IPS-18a (cell line): ENCODE measurements around the gene PAFAH2.

Experiments used
- H3K27ac ChIP-seq: one replicate; pipeline ENCODE4 v1.5.1; 2013; ENCODE audit warnings: low read length
- H3K27me3 ChIP-seq: one replicate; pipeline ENCODE4 v1.6.1; 2013; ENCODE audit warnings: mild to moderate bottlenecking, low read length; ENCODE audit not compliant: control insufficient read depth, insufficient read depth
- H3K36me3 ChIP-seq: one replicate; pipeline ENCODE4 v1.6.1; 2013; ENCODE audit warnings: low read depth, low read length; ENCODE audit not compliant: control insufficient read depth
- H3K4me1 ChIP-seq: one replicate; pipeline ENCODE4 v1.6.1; 2013; ENCODE audit warnings: low read depth, low read length; ENCODE audit not compliant: control insufficient read depth
- H3K4me3 ChIP-seq: one replicate; pipeline ENCODE4 v1.5.1; 2013; ENCODE audit warnings: low read length
- H3K9ac ChIP-seq: one replicate; pipeline ENCODE4 v1.6.1; 2013; ENCODE audit warnings: mild to moderate bottlenecking, low read length, moderate library complexity
- H3K9me3 ChIP-seq: one replicate; pipeline ENCODE4 v1.6.1; 2013; ENCODE audit warnings: low read depth, low read length; ENCODE audit not compliant: control insufficient read depth

Gene PAFAH2

DNA sequence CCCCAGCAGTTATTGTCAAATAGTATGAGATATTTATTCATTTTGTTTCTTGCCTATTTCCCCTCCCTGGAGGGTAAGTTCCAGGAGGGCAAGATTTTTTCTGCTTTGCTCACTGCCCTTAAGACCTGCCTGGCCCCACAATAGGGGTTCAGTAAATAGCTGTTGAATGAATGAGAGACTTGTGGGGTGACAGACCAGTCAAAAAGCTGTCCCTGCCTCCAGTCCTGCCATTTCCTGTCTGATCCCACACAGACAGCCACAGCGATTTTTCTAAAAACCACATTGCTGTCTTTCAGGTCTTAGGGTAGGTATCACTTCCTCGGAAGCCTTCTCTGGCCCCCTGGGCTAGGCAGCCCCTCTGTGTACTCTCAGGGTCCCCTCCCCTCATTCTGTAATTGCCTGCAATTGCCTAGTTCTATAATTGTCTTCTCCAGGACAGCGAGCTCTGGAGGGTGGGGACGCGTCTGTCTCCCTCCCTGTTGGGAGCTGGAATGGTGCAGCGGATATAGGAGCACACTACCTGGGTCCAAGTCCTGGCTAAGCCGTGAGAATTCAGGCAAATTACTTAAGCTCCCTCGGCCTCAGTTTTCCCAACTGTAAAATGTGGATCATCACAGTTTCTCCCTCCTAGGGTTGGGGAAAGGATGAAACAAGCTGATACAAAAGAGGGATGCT is 21.9 kb upstream of the PAFAH2 start:
- Histone ChIP-seq H3K4me3 (no peak overlapping the region), H3K4me1 (no peaks in the 10 kb centered on the region), H3K9ac (no peak overlapping the region), H3K27me3 (no peaks in the 10 kb centered on the region), H3K9me3 (no peaks in the 10 kb centered on the region), H3K36me3 (no peaks in the 10 kb centered on the region), H3K27ac (no peak overlapping the region)

DNA sequence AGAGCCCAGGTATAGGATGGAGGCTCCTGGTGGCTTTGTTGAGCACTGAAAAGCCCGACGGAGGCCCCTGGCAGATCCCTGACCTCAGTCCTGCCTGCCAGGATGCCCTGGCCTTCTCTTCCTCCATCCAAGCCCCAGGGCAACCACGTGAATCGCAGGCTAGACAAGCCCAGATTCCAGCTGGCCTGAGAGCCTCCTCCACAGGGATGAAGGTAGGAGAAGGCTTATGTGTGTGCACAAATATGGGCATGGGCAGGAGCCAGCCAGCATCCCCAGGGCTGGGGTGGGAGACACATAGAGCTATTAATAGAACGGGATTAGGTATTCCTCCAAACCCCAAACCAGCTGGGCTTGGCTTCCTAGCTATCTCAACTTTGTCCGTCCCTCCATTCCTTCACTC is 19.7 kb upstream of the PAFAH2 start:
- Histone ChIP-seq H3K27ac (no peak overlapping the region), H3K9me3 (no peaks in the 10 kb centered on the region), H3K27me3 (no peaks in the 10 kb centered on the region), H3K4me1 (no peaks in the 10 kb centered on the region), H3K36me3 (no peaks in the 10 kb centered on the region), H3K4me3 (no peak overlapping the region), H3K9ac (no peak overlapping the region)

DNA sequence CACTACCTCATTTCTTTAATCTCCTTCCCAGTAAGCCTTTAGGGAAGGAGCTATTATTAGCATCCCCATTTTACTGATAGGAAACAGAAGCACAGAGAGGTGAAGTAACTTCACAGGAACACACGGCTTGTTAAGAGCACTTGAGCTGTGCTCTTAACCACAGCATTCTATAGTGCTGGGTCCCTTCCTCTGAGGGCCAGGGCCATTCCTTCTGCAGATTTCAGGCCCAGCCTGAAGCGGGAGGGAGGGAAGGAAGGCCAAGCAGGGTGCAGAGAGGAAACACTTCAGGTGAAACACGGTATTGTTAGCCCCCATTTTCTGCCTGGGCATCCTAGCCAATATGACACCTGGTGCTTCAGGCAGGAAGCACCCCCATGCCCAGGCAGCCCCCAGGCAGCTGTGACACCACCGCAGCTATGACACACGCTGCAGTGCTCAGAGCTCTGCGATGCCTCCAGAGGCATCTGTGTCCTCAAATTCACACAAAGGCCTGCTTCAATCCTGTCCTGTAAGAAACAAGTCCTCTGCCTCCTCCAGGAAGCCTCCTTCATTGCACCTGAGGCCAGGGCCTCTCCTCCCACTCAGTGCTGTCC is 19.2 kb upstream of the PAFAH2 start:
- H3K9me3 ChIP-seq = no peaks in the 10 kb centered on the region
- H3K36me3 ChIP-seq = no peaks in the 10 kb centered on the region
- no peak overlapping the region for H3K27ac ChIP-seq
- no peaks in the 10 kb centered on the region for H3K4me1 ChIP-seq
- H3K27me3 ChIP-seq = no peaks in the 10 kb centered on the region
- H3K9ac ChIP-seq = no peak overlapping the region
- H3K4me3 ChIP-seq = no peak overlapping the region

DNA sequence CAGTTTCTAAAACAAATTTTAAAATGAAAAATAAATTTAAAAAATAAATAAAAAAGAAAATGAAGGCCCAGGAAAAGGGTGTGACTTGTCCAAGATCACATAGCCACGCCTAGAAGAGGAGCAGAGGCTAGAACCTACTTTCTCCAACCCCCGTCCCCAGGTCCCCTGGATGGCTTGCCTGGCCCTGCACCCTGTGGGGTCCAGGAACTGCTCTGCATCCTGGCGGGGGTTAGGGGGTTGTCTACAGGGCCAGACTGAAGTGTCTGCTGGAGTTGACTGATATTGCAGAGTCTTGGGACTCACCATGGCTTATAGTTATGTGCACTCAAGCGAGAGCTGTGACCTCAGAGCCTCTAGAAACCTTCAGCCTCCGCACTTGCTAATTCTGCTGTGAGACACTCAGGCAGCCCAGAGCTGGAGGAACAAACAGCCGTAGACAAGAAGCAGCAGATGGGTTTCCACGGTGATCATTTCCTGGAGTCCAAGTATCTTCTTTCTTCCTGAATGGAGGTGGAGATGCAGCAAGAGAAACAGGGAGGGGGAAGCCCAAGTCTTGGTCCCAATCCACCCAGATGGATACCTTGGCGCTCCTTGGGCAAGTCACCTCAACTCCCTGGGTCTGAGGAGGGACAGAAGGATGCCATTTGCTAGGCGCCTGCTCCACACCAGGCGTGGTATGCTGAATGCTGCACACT is 18.5 kb upstream of the PAFAH2 start:
- Histone ChIP-seq H3K4me1 (no peaks in the 10 kb centered on the region), H3K9me3 (no peaks in the 10 kb centered on the region), H3K9ac (no peak overlapping the region), H3K4me3 (no peak overlapping the region), H3K36me3 (no peaks in the 10 kb centered on the region), H3K27me3 (no peaks in the 10 kb centered on the region), H3K27ac (no peak overlapping the region)

DNA sequence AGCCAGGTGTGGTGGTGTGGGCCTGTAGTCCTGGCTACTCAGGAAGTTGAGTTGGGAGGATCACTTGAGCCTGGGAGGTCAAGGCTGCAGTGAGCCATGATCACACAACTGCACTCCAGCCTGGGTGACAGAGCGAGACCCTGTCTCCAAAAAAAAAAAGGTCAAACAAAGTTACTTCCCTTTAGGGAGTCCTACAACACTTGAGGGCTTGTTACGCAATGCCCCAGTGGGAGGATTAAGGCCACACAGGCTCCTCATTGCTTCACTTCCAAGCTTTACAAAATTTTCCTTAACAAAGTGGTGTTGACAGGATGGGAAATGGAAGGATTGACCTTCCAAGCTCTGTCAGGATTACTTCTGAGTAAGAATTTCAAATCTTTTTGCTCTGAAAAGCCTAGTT is 17.5 kb upstream of the PAFAH2 start:
- H3K9me3 ChIP-seq = no peaks in the 10 kb centered on the region
- H3K27ac ChIP-seq = no peak overlapping the region
- H3K4me1 ChIP-seq = peaks cover 7% of the 10 kb centered on the region
- no peaks in the 10 kb centered on the region for H3K36me3 ChIP-seq
- H3K4me3 ChIP-seq = no peak overlapping the region
- H3K27me3 ChIP-seq = no peaks in the 10 kb centered on the region
- no peak overlapping the region for H3K9ac ChIP-seq

DNA sequence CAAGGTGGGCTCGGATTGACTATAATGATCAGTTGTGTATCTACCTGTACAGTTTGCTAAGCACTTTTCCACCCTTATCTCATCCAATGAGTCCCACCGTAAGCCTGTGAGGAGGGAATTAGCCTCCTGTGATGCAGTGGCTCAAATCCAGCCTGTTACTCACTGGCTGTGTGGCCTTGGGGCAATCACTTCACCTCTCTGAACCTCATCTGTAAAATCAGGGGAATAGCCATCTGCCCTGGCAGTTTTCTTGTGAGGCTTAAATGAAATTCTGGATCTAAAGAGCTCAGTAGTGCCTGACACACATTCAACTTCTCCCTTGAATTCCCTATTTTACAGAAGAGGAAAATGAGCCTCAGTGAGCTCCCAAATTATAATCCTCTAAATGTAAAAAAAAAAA is 16.3 kb upstream of the PAFAH2 start:
- Histone ChIP-seq H3K4me1 (peaks cover 11% of the 10 kb centered on the region), H3K27me3 (no peaks in the 10 kb centered on the region), H3K9ac (no peak overlapping the region), H3K4me3 (no peak overlapping the region), H3K9me3 (no peaks in the 10 kb centered on the region), H3K27ac (no peak overlapping the region), H3K36me3 (no peaks in the 10 kb centered on the region)

DNA sequence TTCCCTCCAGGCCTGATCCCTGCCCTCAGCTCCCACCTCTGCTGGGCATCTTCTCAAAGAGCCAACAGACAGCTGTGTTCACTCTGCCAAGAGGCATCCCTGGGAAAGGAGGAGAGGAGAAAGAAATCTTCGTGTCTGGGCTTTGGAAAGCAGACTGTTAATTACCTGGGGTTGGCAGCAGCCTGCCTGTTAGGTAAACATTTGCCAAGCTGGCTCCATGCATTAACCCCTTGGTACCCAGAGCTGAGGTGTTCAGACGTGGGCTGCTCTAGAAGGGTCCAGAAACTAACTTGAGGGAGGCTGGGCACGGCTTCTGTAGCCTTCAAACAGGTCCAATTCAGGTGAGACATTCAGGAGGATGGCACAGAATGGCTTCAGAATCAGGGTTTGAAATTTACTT is 15.0 kb upstream of the PAFAH2 start:
- H3K27ac ChIP-seq = no peak overlapping the region
- H3K36me3 ChIP-seq = no peaks in the 10 kb centered on the region
- H3K27me3 ChIP-seq = no peaks in the 10 kb centered on the region
- H3K4me1 ChIP-seq = peaks cover 11% of the 10 kb centered on the region
- no peak overlapping the region for H3K4me3 ChIP-seq
- no peaks in the 10 kb centered on the region for H3K9me3 ChIP-seq
- H3K9ac ChIP-seq = no peak overlapping the region

DNA sequence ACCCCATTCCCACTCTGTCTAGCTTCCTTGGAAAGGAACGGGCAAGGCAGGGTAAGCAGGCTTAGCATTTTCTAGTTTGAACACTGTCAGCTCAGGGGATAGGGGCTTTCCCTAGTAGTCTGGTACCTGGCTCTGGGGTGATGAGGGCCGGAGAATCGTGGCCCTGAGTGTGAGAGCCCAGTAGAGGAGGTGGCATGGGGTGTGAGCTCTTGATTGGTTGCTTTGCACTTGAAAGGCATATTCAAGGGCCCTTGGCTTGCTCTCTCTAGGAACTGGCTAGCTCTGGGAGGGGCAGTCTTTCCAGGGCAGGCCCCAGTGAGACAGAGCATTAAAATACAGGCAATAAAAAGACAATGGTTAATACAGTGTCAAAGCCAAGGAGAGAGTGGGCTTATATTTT is 13.0 kb upstream of the PAFAH2 start:
- H3K4me1 ChIP-seq = peaks cover 11% of the 10 kb centered on the region

DNA sequence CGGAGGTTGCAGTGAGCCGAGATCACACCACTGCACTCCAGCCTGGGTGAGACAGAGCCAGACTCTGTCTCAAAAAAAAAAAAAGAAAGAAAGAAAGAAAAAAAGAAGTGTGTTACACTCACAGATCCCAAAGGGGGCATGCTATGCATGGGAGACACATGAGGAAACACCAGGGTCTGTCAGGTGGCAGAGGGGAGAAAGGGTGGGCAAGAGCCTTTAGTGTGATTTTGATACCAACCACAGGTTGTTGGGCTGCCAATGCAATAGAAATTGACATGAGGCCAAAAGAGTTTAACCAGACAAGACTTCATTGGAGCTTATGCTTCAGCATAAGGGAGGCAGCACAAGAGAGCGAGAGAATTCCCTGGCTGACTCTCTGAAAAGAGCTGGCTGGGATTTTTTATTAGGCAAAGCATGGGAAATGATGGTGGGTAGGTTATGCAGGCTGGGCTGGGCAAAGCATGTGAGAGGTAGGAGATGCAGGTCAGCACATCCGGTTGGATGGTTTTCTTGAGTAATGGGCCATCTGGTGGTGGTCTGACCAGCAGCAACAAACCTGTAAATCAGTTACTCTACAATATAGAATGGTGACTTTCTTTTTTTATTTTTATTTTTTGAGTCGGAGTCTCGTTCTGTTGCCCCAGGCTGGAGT is 12.1 kb upstream of the PAFAH2 start:
- Histone ChIP-seq H3K4me3 (no peak overlapping the region), H3K4me1 (peaks cover 11% of the 10 kb centered on the region), H3K27me3 (no peaks in the 10 kb centered on the region), H3K9ac (no peak overlapping the region), H3K27ac (no peak overlapping the region), H3K9me3 (no peaks in the 10 kb centered on the region), H3K36me3 (no peaks in the 10 kb centered on the region)

More for the DNA sequence above, 13.0 kb upstream of the PAFAH2 start:
- Histone ChIP-seq H3K36me3 (no peaks in the 10 kb centered on the region), H3K4me3 (no peak overlapping the region), H3K9me3 (no peaks in the 10 kb centered on the region), H3K9ac (no peak overlapping the region), H3K27ac (no peak overlapping the region), H3K27me3 (no peaks in the 10 kb centered on the region)

DNA sequence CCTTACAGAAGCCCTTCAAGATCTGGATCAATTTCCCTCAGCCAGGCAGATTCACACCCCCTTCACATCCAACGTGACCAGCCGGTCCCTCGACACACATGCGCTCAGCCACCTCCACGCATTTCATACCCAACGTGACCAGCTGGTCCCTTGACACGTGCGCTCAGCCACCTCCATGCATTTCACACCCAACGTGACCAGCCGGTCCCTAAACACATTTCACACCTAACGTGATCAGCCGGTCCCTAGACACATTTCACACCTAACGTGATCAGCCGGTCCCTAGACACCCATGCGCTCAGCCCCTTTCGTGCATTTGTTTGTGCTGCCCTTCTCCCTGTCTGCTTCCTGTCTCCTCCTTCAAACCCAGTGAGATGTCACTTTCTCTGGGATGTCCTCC is 8.8 kb upstream of the PAFAH2 start:
- no peaks in the 10 kb centered on the region for H3K36me3 ChIP-seq
- peaks cover 11% of the 10 kb centered on the region for H3K4me1 ChIP-seq
- H3K9me3 ChIP-seq = no peaks in the 10 kb centered on the region
- no peak overlapping the region for H3K27ac ChIP-seq
- no peak overlapping the region for H3K9ac ChIP-seq
- H3K4me3 ChIP-seq = no peak overlapping the region
- H3K27me3 ChIP-seq = no peaks in the 10 kb centered on the region

DNA sequence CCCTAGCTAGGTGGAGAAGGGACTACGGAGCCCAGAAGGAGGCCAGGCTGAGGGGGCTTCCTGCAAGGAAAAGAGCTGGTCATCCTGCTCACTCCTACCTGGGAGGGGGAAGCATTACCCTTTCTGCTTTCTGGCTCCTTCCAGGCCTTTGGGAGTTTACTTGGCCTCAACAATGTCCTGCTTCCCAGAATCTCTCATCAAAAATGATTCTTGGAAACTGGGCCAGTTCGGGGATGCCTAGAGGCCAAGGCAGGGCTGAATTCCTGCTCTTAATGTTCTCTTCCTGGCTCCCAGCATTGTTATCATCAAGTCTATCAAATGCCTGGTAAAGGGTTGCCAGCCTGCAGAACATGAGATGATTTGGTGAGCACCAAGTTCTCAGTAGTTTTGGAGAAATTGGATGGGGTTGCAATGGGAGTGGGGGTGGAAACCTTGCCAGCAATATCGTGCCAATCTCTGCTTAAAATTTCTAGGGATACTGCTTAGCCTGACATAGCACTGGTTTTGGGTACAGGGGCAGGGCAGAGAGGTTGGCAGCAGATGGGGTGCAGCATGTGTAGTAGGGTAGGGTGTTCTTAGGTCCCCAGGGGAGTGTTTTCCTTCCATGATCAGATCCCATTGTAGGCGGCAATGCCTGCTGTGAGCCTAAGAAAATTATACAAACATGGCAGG is 7.7 kb upstream of the PAFAH2 start:
- H3K4me3 ChIP-seq = no peak overlapping the region
- H3K27ac ChIP-seq = no peak overlapping the region
- H3K4me1 ChIP-seq = peaks cover 5% of the 10 kb centered on the region
- H3K9ac ChIP-seq = no peak overlapping the region
- no peaks in the 10 kb centered on the region for H3K36me3 ChIP-seq
- H3K9me3 ChIP-seq = no peaks in the 10 kb centered on the region
- H3K27me3 ChIP-seq = no peaks in the 10 kb centered on the region
